Smooth muscle cell (in vitro differentiated cells): ENCODE results near the gene RPS6KL1. TPM values are rescaled to one million over a fixed set of nuclear protein-coding genes. Genes with fewer than 3 reads are reported as not detected.

Source experiments
- DNase-seq: peaks from one replicate; lab custom pipeline; 2025; ENCODE audit not compliant: unreplicated experiment; lab: John Stamatoyannopoulos, UW
- H2AFZ ChIP-seq: fragments of 200-600 bp; sonication (generic); 2 replicates; pipeline ENCODE4 v1.6.0; 2016; ENCODE audit warnings: antibody characterized with exemption, low read depth, mild to moderate bottlenecking
- H3F3A ChIP-seq: fragments of 200-600 bp; sonication (generic); 2 replicates; pipeline ENCODE4 v1.6.0; 2017; ENCODE audit warnings: antibody characterized with exemption, low read depth
- H3K27ac ChIP-seq: fragments of 200-600 bp; sonication (generic); 2 replicates; pipeline ENCODE4 v1.5.1; 2016; ENCODE audit warnings: low read depth, mild to moderate bottlenecking
- H3K27me3 ChIP-seq: fragments of 200-600 bp; sonication (generic); 2 replicates; pipeline ENCODE4 v1.6.1; 2016; ENCODE audit warnings: low read depth, mild to moderate bottlenecking
- H3K36me3 ChIP-seq: fragments of 200-600 bp; sonication (generic); 2 replicates; pipeline ENCODE4 v1.5.1; 2016; ENCODE audit warnings: low read depth
- H3K4me1 ChIP-seq: fragments of 200-600 bp; sonication (generic); 2 replicates; pipeline ENCODE4 v1.5.1; 2016; ENCODE audit warnings: low read depth
- H3K4me2 ChIP-seq: fragments of 200-600 bp; sonication (generic); 2 replicates; pipeline ENCODE4 v1.6.0; 2016; ENCODE audit warnings: mild to moderate bottlenecking
- H3K4me3 ChIP-seq: fragments of 200-600 bp; sonication (generic); 2 replicates; pipeline ENCODE4 v1.5.1; 2016; ENCODE audit warnings: mild to moderate bottlenecking
- H3K79me2 ChIP-seq: fragments of 200-600 bp; sonication (generic); 2 replicates; pipeline ENCODE4 v1.6.0; 2016; ENCODE audit warnings: low read depth, mild to moderate bottlenecking
- H3K9ac ChIP-seq: fragments of 200-600 bp; sonication (generic); 2 replicates; pipeline ENCODE4 v1.6.0; 2016; ENCODE audit warnings: low read depth
- H3K9me3 ChIP-seq: fragments of 200-600 bp; sonication (generic); replicated peaks from 2 replicates; pipeline ENCODE4 v1.5.1; 2016; ENCODE audit warnings: low read depth
- H4K20me1 ChIP-seq: fragments of 200-600 bp; sonication (generic); 2 replicates; pipeline ENCODE4 v1.6.0; 2016; ENCODE audit warnings: low read depth
- WGBS: methylation state at CpG from one replicate; pipeline ENCODE4 v1.1.7; 2016; ENCODE audit warnings: low lambda C conversion rate; 5-methylcytosine and 5-hydroxymethylcytosine counted together
- polyA plus RNA-seq: library from polyadenylated mRNA; unstranded; fragments of >200 nt; fragmentation: Nextera tagmentation; extraction: Ambion mirVana; gene quantifications from 2 replicates; pipeline ENCODE4 v1.2.1, GENCODE V29; 2016
- total RNA-seq: library from RNA; depleted of rRNA; stranded (reverse); fragments of >200 nt; gene quantifications from 2 replicates; pipeline ENCODE4 v1.2.3, GENCODE V29; 2014
- TF ChIP-seq, protein P1 (sequence below): fragments of 200-600 bp; sonication (generic); IDR thresholded peaks from 2 replicates; pipeline ENCODE4 v1.5.1; 2017; ENCODE audit warnings: borderline replicate concordance, mild to moderate bottlenecking, antibody characterized with exemption; ENCODE audit not compliant: insufficient read depth, poor library complexity, severe bottlenecking

Gene RPS6KL1
- total and polyA plus RNA-seq, 2 experiments from 2014 or later = not detected

GRCh38 chr14:74962046-74962445 lies 39.0 kb upstream of the RPS6KL1 start:
- Histone ChIP-seq H3K4me2 (no peak overlapping the region), H3K27ac (no peak overlapping the region), H3K9me3 (no peaks in the 10 kb centered on the region), H3K4me1 (no peaks in the 10 kb centered on the region), H4K20me1 (no peaks in the 10 kb centered on the region), H3K4me3 (no peak overlapping the region), H3F3A (no peaks in the 10 kb centered on the region), H2AFZ (no peak overlapping the region), H3K79me2 (no peaks in the 10 kb centered on the region), H3K9ac (no peak overlapping the region), H3K36me3 (no peaks in the 10 kb centered on the region), H3K27me3 (no peaks in the 10 kb centered on the region)
- TF ChIP-seq, protein P1, sequence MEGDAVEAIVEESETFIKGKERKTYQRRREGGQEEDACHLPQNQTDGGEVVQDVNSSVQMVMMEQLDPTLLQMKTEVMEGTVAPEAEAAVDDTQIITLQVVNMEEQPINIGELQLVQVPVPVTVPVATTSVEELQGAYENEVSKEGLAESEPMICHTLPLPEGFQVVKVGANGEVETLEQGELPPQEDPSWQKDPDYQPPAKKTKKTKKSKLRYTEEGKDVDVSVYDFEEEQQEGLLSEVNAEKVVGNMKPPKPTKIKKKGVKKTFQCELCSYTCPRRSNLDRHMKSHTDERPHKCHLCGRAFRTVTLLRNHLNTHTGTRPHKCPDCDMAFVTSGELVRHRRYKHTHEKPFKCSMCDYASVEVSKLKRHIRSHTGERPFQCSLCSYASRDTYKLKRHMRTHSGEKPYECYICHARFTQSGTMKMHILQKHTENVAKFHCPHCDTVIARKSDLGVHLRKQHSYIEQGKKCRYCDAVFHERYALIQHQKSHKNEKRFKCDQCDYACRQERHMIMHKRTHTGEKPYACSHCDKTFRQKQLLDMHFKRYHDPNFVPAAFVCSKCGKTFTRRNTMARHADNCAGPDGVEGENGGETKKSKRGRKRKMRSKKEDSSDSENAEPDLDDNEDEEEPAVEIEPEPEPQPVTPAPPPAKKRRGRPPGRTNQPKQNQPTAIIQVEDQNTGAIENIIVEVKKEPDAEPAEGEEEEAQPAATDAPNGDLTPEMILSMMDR = no peak
- 85% methylated on average over 11 of the region's 11 CpGs for WGBS
- DNase-seq = no peak

DNA sequence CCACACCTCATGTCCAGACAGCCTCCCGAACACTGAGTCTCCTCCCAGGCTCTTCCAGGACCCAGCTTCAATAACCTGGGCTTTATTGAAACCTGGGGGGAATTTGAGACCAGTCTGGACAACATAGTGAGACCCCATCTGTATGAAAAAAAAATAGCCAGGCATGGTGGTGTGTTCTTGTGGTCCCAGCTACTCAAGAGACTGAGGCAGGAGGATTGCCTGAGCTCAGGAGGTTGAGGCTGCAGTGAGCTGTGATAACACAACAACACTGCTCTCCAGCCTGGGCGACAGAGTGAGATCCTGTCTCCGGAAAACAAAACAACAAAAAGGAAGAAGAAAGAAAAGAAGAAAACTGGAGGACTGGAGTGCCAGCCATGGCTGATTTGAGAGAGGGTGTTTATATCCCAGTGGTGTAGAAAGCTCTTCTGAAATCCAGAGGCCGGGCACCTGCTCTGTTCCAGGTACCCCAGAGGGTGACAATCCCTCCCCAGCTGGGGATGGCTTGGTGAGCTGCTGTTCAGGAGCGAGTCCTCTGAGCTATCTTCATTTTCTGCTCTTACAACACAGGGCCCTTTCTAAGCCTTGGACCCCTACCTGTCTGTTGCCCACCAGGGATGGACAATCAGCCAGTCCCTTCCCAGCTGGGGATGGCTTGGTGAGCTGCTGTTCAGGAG lies 38.3 kb upstream of the RPS6KL1 start:
- Histone ChIP-seq H3K4me2 (no peak overlapping the region), H3K36me3 (no peaks in the 10 kb centered on the region), H4K20me1 (no peaks in the 10 kb centered on the region), H3K9ac (no peak overlapping the region), H3K27ac (no peak overlapping the region), H3K4me3 (no peak overlapping the region), H3F3A (no peaks in the 10 kb centered on the region), H3K9me3 (no peaks in the 10 kb centered on the region), H3K79me2 (no peaks in the 10 kb centered on the region), H3K27me3 (no peaks in the 10 kb centered on the region), H2AFZ (no peak overlapping the region), H3K4me1 (no peaks in the 10 kb centered on the region)
- TF ChIP-seq, protein P1 = no peak
- 95% methylated on average over 5 of the region's 5 CpGs for WGBS
- DNase-seq = no peak

- 90% methylated on average over 4 of the region's 4 CpGs for WGBS
- H2AFZ ChIP-seq = no peak overlapping the region
- H3K9me3 ChIP-seq = no peaks in the 10 kb centered on the region
- H3K36me3 ChIP-seq = no peaks in the 10 kb centered on the region
- H3K4me3 ChIP-seq = no peak overlapping the region
- TF ChIP-seq, protein P1 = no peak
- no peak for DNase-seq
- H3F3A ChIP-seq = peaks cover 5% of the 10 kb centered on the region
- no peak overlapping the region for H3K4me2 ChIP-seq
- H3K9ac ChIP-seq = no peak overlapping the region
- no peak overlapping the region for H3K27ac ChIP-seq
- H3K27me3 ChIP-seq = no peaks in the 10 kb centered on the region
- no peaks in the 10 kb centered on the region for H3K79me2 ChIP-seq
- H4K20me1 ChIP-seq = no peaks in the 10 kb centered on the region
- no peaks in the 10 kb centered on the region for H3K4me1 ChIP-seq
Observed at GRCh38 chr14:74960736-74961135, 37.7 kb upstream of the RPS6KL1 start.

DNA sequence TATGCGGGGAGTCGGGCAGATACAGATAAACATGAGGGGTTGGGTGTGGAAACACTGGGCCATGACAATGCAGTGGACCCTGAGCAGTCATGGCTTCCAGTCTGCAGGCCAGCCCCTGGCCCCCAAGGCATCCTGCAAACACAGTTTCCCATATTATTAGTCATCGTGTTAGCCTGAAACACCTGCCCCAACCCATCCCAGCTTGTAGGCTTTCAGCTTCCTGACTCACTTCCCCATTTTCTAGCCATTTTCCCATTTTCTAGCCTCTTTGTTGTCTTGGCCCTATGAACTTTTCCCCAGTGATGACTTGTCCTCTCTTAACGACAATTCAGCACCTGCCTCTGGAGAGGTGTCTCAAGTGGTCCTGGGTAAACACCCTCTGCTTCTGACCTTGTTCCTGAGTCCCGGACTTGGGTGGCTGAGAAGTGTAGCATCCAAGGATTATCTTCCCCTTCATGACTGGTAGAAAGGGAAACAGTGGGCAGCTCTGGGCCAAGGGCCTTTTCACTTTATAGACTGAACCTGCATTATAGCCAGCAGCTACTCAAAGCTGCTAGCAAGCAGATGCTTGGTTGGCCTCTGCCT lies 36.6 kb upstream of the RPS6KL1 start:
- TF ChIP-seq, protein P1 = no peak
- H3K4me1 ChIP-seq = peaks cover 6% of the 10 kb centered on the region
- no peaks in the 10 kb centered on the region for H3K79me2 ChIP-seq
- H3K27me3 ChIP-seq = no peaks in the 10 kb centered on the region
- peaks cover 6% of the 10 kb centered on the region for H3F3A ChIP-seq
- DNase-seq = no peak
- H3K9ac ChIP-seq = no peak overlapping the region
- 91% methylated on average over 5 of the region's 5 CpGs for WGBS
- no peak overlapping the region for H3K4me3 ChIP-seq
- no peaks in the 10 kb centered on the region for H3K36me3 ChIP-seq
- no peak overlapping the region for H3K4me2 ChIP-seq
- H3K9me3 ChIP-seq = no peaks in the 10 kb centered on the region
- no peak overlapping the region for H2AFZ ChIP-seq
- no peaks in the 10 kb centered on the region for H4K20me1 ChIP-seq
- H3K27ac ChIP-seq = no peak overlapping the region
